Suprapubic skin (tissue), 3 donors: ENCODE measurements around the gene MAK.

Source experiments
- CTCF ChIP-seq, 2 donors: fragments of 200-600 bp in 1 of 2; fragments of 450-650 bp in 1 of 2; sonication (generic) in 1 of 2; IDR thresholded peaks; one replicate each; pipeline ENCODE4 v1.5.1; 2016 to 2019; ENCODE audit warnings: antibody characterized with exemption in 2 of 2, mild to moderate bottlenecking in 1 of 2, moderate library complexity in 1 of 2
- POLR2AphosphoS5 ChIP-seq, 3 donors: sonication (generic); formaldehyde crosslinking; IDR thresholded peaks; one replicate each; pipeline ENCODE4 v1.6.1; 2017; ENCODE audit warnings: antibody characterized with exemption in 3 of 3

- TF ChIP-seq POLR2AphosphoS5 (IDR thresholded peaks at IDR 0.05) (no peak), CTCF (IDR thresholded peaks at IDR 0.05) (no peak)
These were observed 46.7 kb downstream of the MAK start for GRCh38 chr6:10791673-10792072.
